ENCODE measurements around the gene USP49. TPM values are rescaled to one million over a fixed set of nuclear protein-coding genes. Genes with fewer than 3 reads are reported as not detected.
A peak's percentile ranks its signal among the peaks of the same experiment; 100 is the strongest.

USP49 gene
- total and polyA plus RNA-seq, 2 of the 13 experiments (the other 11 are each of a cell fraction or from before 2014, with no cell fraction given), result 2.9 to 4.3 TPM

GRCh38 chr6:41846666-41847237 lies 48.4 kb downstream of the USP49 start (continued):
- no peak for TF ChIP-seq ZBTB44 (CRISPR knock-in tag; IDR thresholded peaks at IDR 0.05)
- peak; percentile 35; the same call in 1 of the 2 replicates for TF ChIP-seq ZNF772 (CRISPR knock-in tag; IDR thresholded peaks at IDR 0.05)
- 0 out of 2 replicates have a peak, but pooled peaks have one; percentile 55 for TF ChIP-seq ZNF567 (CRISPR knock-in tag; IDR thresholded peaks at IDR 0.05; ENCODE audit: borderline replicate concordance)
- TF ChIP-seq NBN (conservative IDR thresholded peaks at IDR 0.05), result no peak
- TF ChIP-seq ZNF354B (CRISPR knock-in tag; IDR thresholded peaks at IDR 0.05), result no peak
- no peak for TF ChIP-seq BRD4 (CRISPR knock-in tag; IDR thresholded peaks at IDR 0.05)
- peak; percentile 47; the same call in 1 of the 2 replicates for TF ChIP-seq SIN3B (IDR thresholded peaks at IDR 0.05; ENCODE audit: low read length)
- TF ChIP-seq SALL1 (CRISPR knock-in tag; IDR thresholded peaks at IDR 0.05), result no peak
- no peak for TF ChIP-seq PHF21A (CRISPR knock-in tag; IDR thresholded peaks at IDR 0.05)
- no peak for TF ChIP-seq ZBTB38 (CRISPR knock-in tag; IDR thresholded peaks at IDR 0.05)
- TF ChIP-seq PAXIP1 (CRISPR knock-in tag; conservative IDR thresholded peaks at IDR 0.05), result peak; percentile 55; the same call in 1 of the 2 replicates
- no peak for TF ChIP-seq AHDC1 (CRISPR knock-in tag; IDR thresholded peaks at IDR 0.05; ENCODE audit: borderline replicate concordance)
- peak; percentile 38; the same call in 1 of the 2 replicates for TF ChIP-seq YEATS2 (CRISPR knock-in tag; IDR thresholded peaks at IDR 0.05; ENCODE audit: borderline replicate concordance)
- no peak for TF ChIP-seq GPN1 (CRISPR knock-in tag; IDR thresholded peaks at IDR 0.05; ENCODE audit: borderline replicate concordance)
- no peak for TF ChIP-seq ZFYVE20 (CRISPR knock-in tag; IDR thresholded peaks at IDR 0.05; ENCODE audit: borderline replicate concordance, low read depth)
- no peak for TF ChIP-seq NFIB (CRISPR knock-in tag; IDR thresholded peaks at IDR 0.05; ENCODE audit: borderline replicate concordance)
- TF ChIP-seq SSRP1 (CRISPR knock-in tag; IDR thresholded peaks at IDR 0.05), result no peak
- peak; percentile 64 for TF ChIP-seq ZGPAT (CRISPR knock-in tag; IDR thresholded peaks at IDR 0.05)
- no peak for TF ChIP-seq RFX5 (IDR thresholded peaks at IDR 0.05; ENCODE audit: low read depth, low read length)
